Retinal pigment epithelial cell (primary cell): ENCODE results near the gene DMRTB1.

Source experiments
- DNase-seq: peaks from one replicate; pipeline ENCODE4 v3.0.0-alpha.2; 2010; ENCODE audit warnings: low read depth
- H3K4me3 ChIP-seq: 2 replicates; pipeline ENCODE4 v1.5.1; 2011; ENCODE audit warnings: mild to moderate bottlenecking, low read length, control low read depth, moderate library complexity
- TF ChIP-seq, protein P1 (sequence below): conservative IDR thresholded peaks from 2 replicates; pipeline ENCODE4 v1.5.1; 2011; ENCODE audit warnings: low read depth, low read length, control low read depth, inconsistent platforms

The DMRTB1 gene

DNA sequence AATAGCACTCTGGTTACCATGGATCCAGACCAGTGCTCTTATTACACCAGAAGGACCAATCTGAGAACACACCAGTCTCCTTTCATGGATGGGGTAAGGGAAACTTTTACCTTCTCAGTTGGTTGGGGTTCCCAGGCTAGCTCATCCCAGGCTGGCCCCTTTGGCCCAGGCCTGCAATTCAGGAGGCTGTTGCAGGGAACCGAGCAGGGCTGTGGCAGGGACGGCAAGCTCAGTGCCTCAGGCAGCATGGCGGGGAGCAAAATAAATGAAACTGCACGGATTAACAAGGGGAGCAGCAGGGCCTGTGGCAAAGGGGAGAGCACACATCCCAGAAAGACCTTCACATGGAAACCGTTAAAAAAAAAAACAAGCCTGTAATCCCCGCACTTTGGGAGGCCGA lies 57.0 kb downstream of the DMRTB1 start:
- no peak for DNase-seq
- TF ChIP-seq, protein P1, sequence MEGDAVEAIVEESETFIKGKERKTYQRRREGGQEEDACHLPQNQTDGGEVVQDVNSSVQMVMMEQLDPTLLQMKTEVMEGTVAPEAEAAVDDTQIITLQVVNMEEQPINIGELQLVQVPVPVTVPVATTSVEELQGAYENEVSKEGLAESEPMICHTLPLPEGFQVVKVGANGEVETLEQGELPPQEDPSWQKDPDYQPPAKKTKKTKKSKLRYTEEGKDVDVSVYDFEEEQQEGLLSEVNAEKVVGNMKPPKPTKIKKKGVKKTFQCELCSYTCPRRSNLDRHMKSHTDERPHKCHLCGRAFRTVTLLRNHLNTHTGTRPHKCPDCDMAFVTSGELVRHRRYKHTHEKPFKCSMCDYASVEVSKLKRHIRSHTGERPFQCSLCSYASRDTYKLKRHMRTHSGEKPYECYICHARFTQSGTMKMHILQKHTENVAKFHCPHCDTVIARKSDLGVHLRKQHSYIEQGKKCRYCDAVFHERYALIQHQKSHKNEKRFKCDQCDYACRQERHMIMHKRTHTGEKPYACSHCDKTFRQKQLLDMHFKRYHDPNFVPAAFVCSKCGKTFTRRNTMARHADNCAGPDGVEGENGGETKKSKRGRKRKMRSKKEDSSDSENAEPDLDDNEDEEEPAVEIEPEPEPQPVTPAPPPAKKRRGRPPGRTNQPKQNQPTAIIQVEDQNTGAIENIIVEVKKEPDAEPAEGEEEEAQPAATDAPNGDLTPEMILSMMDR, result no peak
- H3K4me3 ChIP-seq, result no peak overlapping the region
